Tibial artery (tissue), 4 donors: ENCODE measurements around the gene PLA1A.

Source experiments
- DNase-seq, 2 donors: peaks; one replicate each; pipeline ENCODE4 v3.0.0-alpha.2; 2019
- H3K27ac ChIP-seq, 2 donors: fragments of 200-600 bp; sonication (generic) in 1 of 2; 1 replicate in 1 of 2; 2 replicates in 1 of 2; pipeline ENCODE4 v1.5.1; 2018 to 2019; ENCODE audit warnings: mild to moderate bottlenecking in 1 of 2
- H3K27me3 ChIP-seq, 2 donors: fragments of 200-600 bp; sonication (generic) in 1 of 2; one replicate each; pipeline versions ENCODE4 v1.5.1 to v1.6.0; 2016 to 2019
- H3K36me3 ChIP-seq, 3 donors: fragments of 200-600 bp; sonication (generic) in 2 of 3; one replicate each; pipeline ENCODE4 v1.5.1; 2016 to 2019; ENCODE audit warnings: mild to moderate bottlenecking in 2 of 3
- H3K4me1 ChIP-seq, 4 donors: fragments of 200-600 bp; sonication (generic) in 2 of 4; 1 replicate in 3 of 4; 2 replicates in 1 of 4; pipeline ENCODE4 v1.5.1; 2016 to 2019
- H3K4me3 ChIP-seq, 2 donors: fragments of 200-600 bp; sonication (generic) in 1 of 2; 1 replicate in 1 of 2; 2 replicates in 1 of 2; pipeline ENCODE4 v1.5.1; 2018 to 2019; ENCODE audit warnings: mild to moderate bottlenecking in 2 of 2
- H3K9me3 ChIP-seq, 3 donors: fragments of 200-600 bp; sonication (generic) in 1 of 3; one replicate each; pipeline ENCODE4 v1.5.1; 2016 to 2019
- intact Hi-C: fragments of 100-400 bp; cut with DNase I; formaldehyde crosslinking; loops from one replicate; pipeline ENCODE4 v1.15.0; 2023; ENCODE audit warnings: low total_unique reads
- TF ChIP-seq, protein P1 (sequence below), 2 experiments: fragments of 200-600 bp in 1 of 2; fragments of 450-650 bp in 1 of 2; IDR thresholded peaks; one replicate each; pipeline ENCODE4 v1.5.1; 2017 to 2019; ENCODE audit warnings: antibody characterized with exemption in 2 of 2, mild to moderate bottlenecking in 1 of 2, moderate library complexity in 1 of 2

The PLA1A gene

DNA sequence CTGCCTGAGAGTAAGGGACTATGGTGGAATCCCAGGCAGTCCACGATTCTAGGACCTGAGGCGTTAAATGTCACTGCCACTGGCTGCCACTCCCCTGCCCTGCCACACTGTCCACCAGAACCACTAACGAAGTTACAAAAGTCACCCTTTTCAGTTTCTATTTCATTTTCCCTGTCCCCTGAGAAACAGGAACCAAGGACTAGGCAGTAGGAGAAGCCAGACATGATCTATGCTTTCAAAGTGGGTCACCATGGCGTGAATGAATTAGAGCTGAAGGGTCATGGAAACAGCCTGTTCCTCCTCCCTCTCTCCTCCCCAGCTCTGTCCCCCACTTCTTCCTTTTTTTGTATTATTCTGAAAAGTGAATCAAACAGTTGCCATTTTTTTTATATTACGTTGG lies 27.5 kb upstream of the PLA1A start:
- no peaks in the 10 kb centered on the region for H3K36me3 ChIP-seq
- intact Hi-C loops: loop anchor here (10.0 kb wide), 1 partner anchor 65 kb away; no protein-coding TSS in a partner anchor
- DNase-seq: no peak
- no peak overlapping the region for H3K4me3 ChIP-seq
- H3K27ac ChIP-seq: no peak overlapping the region
- peaks cover 0 to 2% (median 0%) of the 10 kb centered on the region in 4 donors for H3K4me1 ChIP-seq
- TF ChIP-seq, protein P1, sequence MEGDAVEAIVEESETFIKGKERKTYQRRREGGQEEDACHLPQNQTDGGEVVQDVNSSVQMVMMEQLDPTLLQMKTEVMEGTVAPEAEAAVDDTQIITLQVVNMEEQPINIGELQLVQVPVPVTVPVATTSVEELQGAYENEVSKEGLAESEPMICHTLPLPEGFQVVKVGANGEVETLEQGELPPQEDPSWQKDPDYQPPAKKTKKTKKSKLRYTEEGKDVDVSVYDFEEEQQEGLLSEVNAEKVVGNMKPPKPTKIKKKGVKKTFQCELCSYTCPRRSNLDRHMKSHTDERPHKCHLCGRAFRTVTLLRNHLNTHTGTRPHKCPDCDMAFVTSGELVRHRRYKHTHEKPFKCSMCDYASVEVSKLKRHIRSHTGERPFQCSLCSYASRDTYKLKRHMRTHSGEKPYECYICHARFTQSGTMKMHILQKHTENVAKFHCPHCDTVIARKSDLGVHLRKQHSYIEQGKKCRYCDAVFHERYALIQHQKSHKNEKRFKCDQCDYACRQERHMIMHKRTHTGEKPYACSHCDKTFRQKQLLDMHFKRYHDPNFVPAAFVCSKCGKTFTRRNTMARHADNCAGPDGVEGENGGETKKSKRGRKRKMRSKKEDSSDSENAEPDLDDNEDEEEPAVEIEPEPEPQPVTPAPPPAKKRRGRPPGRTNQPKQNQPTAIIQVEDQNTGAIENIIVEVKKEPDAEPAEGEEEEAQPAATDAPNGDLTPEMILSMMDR (IDR thresholded peaks at IDR 0.05): no peak
- H3K27me3 ChIP-seq: peaks cover 0 to 5% of the 10 kb centered on the region in 2 donors
- H3K9me3 ChIP-seq: no peaks in the 10 kb centered on the region

DNA sequence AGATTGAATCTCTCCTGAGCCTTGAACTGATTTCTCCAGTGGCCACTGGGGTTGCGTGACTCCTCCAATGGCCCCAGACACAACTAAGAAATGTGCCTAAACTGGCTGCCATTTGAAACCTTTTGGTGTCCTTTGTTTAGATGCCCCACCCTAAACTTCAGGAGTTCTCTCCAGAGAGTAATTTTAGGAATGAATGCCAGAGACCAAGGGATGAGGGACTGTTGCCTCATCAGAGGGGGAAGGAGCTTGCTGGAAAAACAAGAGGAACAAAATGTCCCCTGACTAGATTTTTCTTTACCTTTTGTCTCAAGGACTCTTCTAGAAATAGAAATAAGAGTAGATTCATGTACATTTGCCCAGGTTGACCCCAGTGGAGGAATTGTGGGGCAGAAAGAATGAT lies 26.5 kb upstream of the PLA1A start:
- intact Hi-C loops: loop anchor here (10.0 kb wide), 1 partner anchor 66 kb away; no protein-coding TSS in a partner anchor
- Histone ChIP-seq H3K27me3 (peaks cover 0 to 5% of the 10 kb centered on the region in 2 donors), H3K4me1 (peaks cover 0 to 2% (median 0%) of the 10 kb centered on the region in 4 donors), H3K36me3 (no peaks in the 10 kb centered on the region), H3K9me3 (no peaks in the 10 kb centered on the region), H3K4me3 (no peak overlapping the region), H3K27ac (no peak overlapping the region)
- no peak for DNase-seq
- TF ChIP-seq, protein P1 (IDR thresholded peaks at IDR 0.05): no peak

DNA sequence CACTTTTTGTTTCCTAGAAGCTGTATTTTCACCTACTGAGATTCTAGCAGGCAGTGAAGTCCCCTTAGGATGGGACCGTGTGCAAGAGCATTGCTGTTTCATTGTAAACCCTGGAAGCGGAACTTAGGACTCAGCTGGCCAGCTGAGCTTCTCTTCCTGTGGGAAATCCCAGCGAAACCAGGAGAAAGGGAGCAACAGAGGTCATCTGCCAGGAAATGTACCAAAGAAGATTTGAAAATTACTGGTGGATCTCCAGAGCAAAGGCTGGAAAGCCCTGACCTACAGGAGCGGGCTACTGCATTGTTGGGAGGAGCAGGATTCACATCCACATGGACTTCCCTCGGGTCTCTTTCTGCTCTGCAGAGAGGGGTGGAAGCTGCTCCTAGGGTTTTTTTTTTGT lies 26.0 kb upstream of the PLA1A start:
- TF ChIP-seq, protein P1 (IDR thresholded peaks at IDR 0.05): no peak
- no peaks in the 10 kb centered on the region for H3K36me3 ChIP-seq
- H3K9me3 ChIP-seq: no peaks in the 10 kb centered on the region
- DNase-seq: no peak
- peaks cover 0 to 2% (median 0%) of the 10 kb centered on the region in 4 donors for H3K4me1 ChIP-seq
- intact Hi-C loops: loop anchor here (10.0 kb wide), 1 partner anchor 67 kb away; no protein-coding TSS in a partner anchor
- no peak overlapping the region for H3K4me3 ChIP-seq
- H3K27me3 ChIP-seq: peaks cover 0 to 5% of the 10 kb centered on the region in 2 donors
- H3K27ac ChIP-seq: no peak overlapping the region

DNA sequence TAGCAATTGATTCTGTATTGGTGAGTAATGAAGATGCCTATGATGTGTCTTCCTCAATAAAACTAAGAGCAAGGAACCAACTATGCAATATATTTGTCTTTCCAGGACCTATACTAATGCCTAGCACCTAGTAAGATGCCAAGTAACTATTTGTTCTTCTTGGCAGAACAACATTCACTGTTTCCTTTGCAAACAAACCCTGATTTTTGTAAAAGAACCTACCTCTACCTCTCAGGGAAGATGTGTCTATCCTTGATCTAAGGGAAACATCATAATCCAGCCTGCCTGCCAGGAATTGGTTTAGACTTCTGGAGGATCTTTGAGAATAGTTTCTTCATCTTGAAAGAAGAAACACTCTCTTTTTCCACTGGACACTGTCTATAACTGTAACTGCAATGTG lies 22.2 kb upstream of the PLA1A start:
- no peak for DNase-seq
- intact Hi-C loops: loop anchor here (10.0 kb wide), 1 partner anchor 71 kb away; no protein-coding TSS in a partner anchor
- TF ChIP-seq, protein P1 (IDR thresholded peaks at IDR 0.05): no peak
- Histone ChIP-seq H3K4me3 (no peak overlapping the region), H3K9me3 (no peaks in the 10 kb centered on the region), H3K27ac (no peak overlapping the region), H3K36me3 (no peaks in the 10 kb centered on the region), H3K27me3 (peaks cover 0 to 5% of the 10 kb centered on the region in 2 donors), H3K4me1 (peaks cover 0 to 10% (median 3%) of the 10 kb centered on the region in 4 donors)

DNA sequence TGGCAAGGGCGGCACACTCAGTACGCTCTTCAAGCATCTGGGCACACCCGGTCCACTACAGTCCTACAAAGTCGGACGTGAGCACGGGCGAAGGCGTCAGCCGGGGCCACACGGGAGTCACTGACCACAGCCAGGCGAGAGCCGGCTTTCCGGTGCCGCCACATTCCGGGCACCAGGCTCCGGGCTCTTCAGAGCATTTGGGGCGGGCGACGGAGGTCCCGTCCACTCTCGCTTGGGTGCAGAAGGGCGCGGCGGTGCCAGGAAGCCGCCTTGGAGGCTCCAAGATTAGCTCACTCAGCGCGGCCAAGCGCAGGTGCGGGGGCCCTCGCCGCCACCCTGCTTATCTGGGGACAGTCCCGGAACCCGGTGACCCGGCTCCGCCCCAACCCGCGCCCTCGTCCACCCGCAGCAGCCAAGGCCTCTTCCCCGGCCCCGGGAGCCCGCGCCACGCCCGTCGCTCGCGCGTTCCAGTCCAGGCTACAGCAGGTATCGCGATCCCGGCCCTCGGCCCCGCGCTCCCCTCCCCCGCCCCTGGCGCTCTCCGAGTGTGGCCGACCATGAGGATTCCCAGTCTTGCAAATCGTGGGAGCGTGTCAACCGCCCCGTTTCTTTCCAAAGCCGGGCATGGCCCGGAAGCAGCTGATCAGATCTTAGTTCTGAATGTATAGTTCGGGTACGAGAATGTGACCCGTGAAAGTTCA lies 18.2 kb upstream of the PLA1A start, which contains the start of gene ADPRH:
Gene ADPRH (plus strand): TSS at position 127 of the 701 bp plus-strand sequence. CDS start 2,678 bp downstream, outside the sequence.
- H3K4me3 ChIP-seq: peak within 1 kb of the TSS; percentile 68 to 74
- no peaks in the 10 kb centered on the region for H3K27me3 ChIP-seq
- intact Hi-C loops: loop anchor here (10.0 kb wide), 1 partner anchor 75 kb away; no protein-coding TSS in a partner anchor
- peak; percentile 52 to 86 for DNase-seq
- TF ChIP-seq, protein P1 (IDR thresholded peaks at IDR 0.05): no peak
- no peaks in the 10 kb centered on the region for H3K36me3 ChIP-seq
- no peaks in the 10 kb centered on the region for H3K9me3 ChIP-seq
- H3K4me1 ChIP-seq: peaks cover 0 to 14% (median 3%) of the 10 kb centered on the region in 4 donors
- peak within 1 kb of the TSS; percentile 91 to 93 for H3K27ac ChIP-seq
